ENCODE measurements around the gene ATF3. TPM values are rescaled to one million over a fixed set of nuclear protein-coding genes. Genes with fewer than 3 reads are reported as not detected.

The ATF3 gene
- total RNA-seq, 2 experiments from 2014 or later: 2.7 to 2.9 TPM

- Histone ChIP-seq H3K27ac (ENCODE audit: low read depth, low read length, poor library complexity, severe bottlenecking) (no peak overlapping the region), H2AFZ (ENCODE audit: low read length) (no peak overlapping the region), H3K4me1 (ENCODE audit: insufficient read depth, low read length, poor library complexity, severe bottlenecking) (no peaks in the 10 kb centered on the region), H3K36me3 (ENCODE audit: insufficient read depth, low read length) (no peaks in the 10 kb centered on the region), H3K9me2 (ENCODE audit: insufficient read depth, low read length) (no peaks in the 10 kb centered on the region), H3K9me3 (ENCODE audit: low read length) (no peaks in the 10 kb centered on the region), H3K4me3 (ENCODE audit: low read depth, low read length, poor library complexity, severe bottlenecking) (no peak overlapping the region), H4K20me1 (ENCODE audit: insufficient read depth, low read length) (no peaks in the 10 kb centered on the region), H3K4me2 (ENCODE audit: low read length) (no peak overlapping the region), H3K79me2 (ENCODE audit: insufficient read depth, low read depth, low read length) (no peaks in the 10 kb centered on the region)
- no peak for DNase-seq (ENCODE audit: low spot score)
- no TSS peak for BruUV-seq (replicated peaks)
- ChIA-PET CTCF (ENCODE audit: unreplicated experiment) (no interaction called here), POLR2A (interaction anchor here (0.7 kb wide), 1 partner anchor 188 kb away, joined by 4 read pairs; no protein-coding TSS in a partner anchor)
- TF ChIP-seq CTCF (conservative IDR thresholded peaks at IDR 0.05; ENCODE audit: low read length) (no peak), EZH2phosphoT487 (IDR thresholded peaks at IDR 0.05; ENCODE audit: borderline replicate concordance, low read depth, low read length) (no peak)
- intact Hi-C loops (cut with micrococcal nuclease; ENCODE audit: unreplicated experiment): no loop called here
These were observed 14.7 kb upstream of the ATF3 start for GRCh38 chr1:212593821-212594251.

- ChIA-PET POLR2A (interaction anchor here (0.6 kb wide), 1 partner anchor 167 kb away, joined by 3 read pairs; no protein-coding TSS in a partner anchor), CTCF (ENCODE audit: unreplicated experiment) (no interaction called here)
- Histone ChIP-seq H3K27ac (ENCODE audit: low read depth, low read length, poor library complexity, severe bottlenecking) (no peak overlapping the region), H3K79me2 (ENCODE audit: insufficient read depth, low read depth, low read length) (no peaks in the 10 kb centered on the region), H3K9me2 (ENCODE audit: insufficient read depth, low read length) (no peaks in the 10 kb centered on the region), H3K4me2 (ENCODE audit: low read length) (no peak overlapping the region), H2AFZ (ENCODE audit: low read length) (no peak overlapping the region), H3K9me3 (ENCODE audit: low read length) (no peaks in the 10 kb centered on the region), H3K36me3 (ENCODE audit: insufficient read depth, low read length) (no peaks in the 10 kb centered on the region), H4K20me1 (ENCODE audit: insufficient read depth, low read length) (no peaks in the 10 kb centered on the region), H3K4me3 (ENCODE audit: low read depth, low read length, poor library complexity, severe bottlenecking) (no peak overlapping the region), H3K4me1 (ENCODE audit: insufficient read depth, low read length, poor library complexity, severe bottlenecking) (no peaks in the 10 kb centered on the region)
- TF ChIP-seq EZH2phosphoT487 (IDR thresholded peaks at IDR 0.05; ENCODE audit: borderline replicate concordance, low read depth, low read length): no peak
- TF ChIP-seq CTCF (conservative IDR thresholded peaks at IDR 0.05; ENCODE audit: low read length): no peak
- intact Hi-C loops (cut with micrococcal nuclease; ENCODE audit: unreplicated experiment): no loop called here
- DNase-seq (ENCODE audit: low spot score): no peak
- no TSS peak for BruUV-seq (replicated peaks)
These were observed 13.9 kb upstream of the ATF3 start for GRCh38 chr1:212594640-212595039.

- POLR2A ChIA-PET: interaction anchor here (0.6 kb wide), 1 partner anchor 167 kb away, joined by 3 read pairs; no protein-coding TSS in a partner anchor
- Histone ChIP-seq H3K9me2 (ENCODE audit: insufficient read depth, low read length) (no peaks in the 10 kb centered on the region), H3K4me3 (ENCODE audit: low read depth, low read length, poor library complexity, severe bottlenecking) (no peak overlapping the region), H3K9me3 (ENCODE audit: low read length) (no peaks in the 10 kb centered on the region), H3K36me3 (ENCODE audit: insufficient read depth, low read length) (no peaks in the 10 kb centered on the region), H3K4me1 (ENCODE audit: insufficient read depth, low read length, poor library complexity, severe bottlenecking) (no peaks in the 10 kb centered on the region), H3K79me2 (ENCODE audit: insufficient read depth, low read depth, low read length) (no peaks in the 10 kb centered on the region), H2AFZ (ENCODE audit: low read length) (no peak overlapping the region), H4K20me1 (ENCODE audit: insufficient read depth, low read length) (no peaks in the 10 kb centered on the region), H3K27ac (ENCODE audit: low read depth, low read length, poor library complexity, severe bottlenecking) (no peak overlapping the region), H3K4me2 (ENCODE audit: low read length) (no peak overlapping the region)
- intact Hi-C loops (cut with micrococcal nuclease; ENCODE audit: unreplicated experiment): no loop called here
- no TSS peak for BruUV-seq (replicated peaks)
- TF ChIP-seq EZH2phosphoT487 (IDR thresholded peaks at IDR 0.05; ENCODE audit: borderline replicate concordance, low read depth, low read length): no peak
- CTCF ChIA-PET (ENCODE audit: unreplicated experiment): no interaction called here
- DNase-seq (ENCODE audit: low spot score): no peak
These were observed 13.3 kb upstream of the ATF3 start for GRCh38 chr1:212595229-212595628.
